ENCODE results near the gene C16orf89.

C16orf89 gene

GRCh38 chr16:5001986-5002385 lies 63.8 kb downstream of the C16orf89 start:
- H3K4me3 ChIP-seq (replicated peaks; ENCODE audit: low read depth, low read length), result no peak overlapping the region
- no peak for TF ChIP-seq CTCF (IDR thresholded peaks at IDR 0.05; ENCODE audit: low read depth, low read length, missing control alignments)
- no peak for DNase-seq (ENCODE audit: extremely low read depth, low read depth)

GRCh38 chr16:5001571-5001970 lies 64.2 kb downstream of the C16orf89 start:
- H3K4me3 ChIP-seq (replicated peaks; ENCODE audit: low read depth, low read length), result no peak overlapping the region
- DNase-seq (ENCODE audit: extremely low read depth, low read depth), result no peak
- no peak for TF ChIP-seq CTCF (IDR thresholded peaks at IDR 0.05; ENCODE audit: low read depth, low read length, missing control alignments)

- TF ChIP-seq CTCF (IDR thresholded peaks at IDR 0.05; ENCODE audit: low read depth, low read length, missing control alignments), result no peak
These were observed 65.2 kb downstream of the C16orf89 start for GRCh38 chr16:5000573-5001001.

GRCh38 chr16:4994719-4995434 lies 70.9 kb downstream of the C16orf89 start:
- no peak overlapping the region for H3K4me3 ChIP-seq (replicated peaks; ENCODE audit: low read depth, low read length)
- DNase-seq (ENCODE audit: extremely low read depth, low read depth), result no peak

More at GRCh38 chr16:5000573-5001001, 65.2 kb downstream of the C16orf89 start:
- H3K4me3 ChIP-seq (replicated peaks; ENCODE audit: low read depth, low read length), result no peak overlapping the region
- no peak for DNase-seq (ENCODE audit: extremely low read depth, low read depth)

More at GRCh38 chr16:4994719-4995434, 70.9 kb downstream of the C16orf89 start:
- TF ChIP-seq CTCF (IDR thresholded peaks at IDR 0.05; ENCODE audit: low read depth, low read length, missing control alignments), result no peak
